CD4-positive, alpha-beta T cell treated with Interleukin-21 for 1 hour (primary cell): ENCODE data around the gene HTR2C.
A peak's percentile ranks its signal among the peaks of the same experiment; 100 is the strongest.
"Not testable (repeated sequence)": the region's sequence is repeated elsewhere in the genome, so short reads cannot be mapped to it uniquely, and the experiment has no call there.

ENCODE experiments used
- DNase-seq: peaks from one replicate; pipeline ENCODE4 v3.0.0-alpha.2; 2020

Gene HTR2C

DNA sequence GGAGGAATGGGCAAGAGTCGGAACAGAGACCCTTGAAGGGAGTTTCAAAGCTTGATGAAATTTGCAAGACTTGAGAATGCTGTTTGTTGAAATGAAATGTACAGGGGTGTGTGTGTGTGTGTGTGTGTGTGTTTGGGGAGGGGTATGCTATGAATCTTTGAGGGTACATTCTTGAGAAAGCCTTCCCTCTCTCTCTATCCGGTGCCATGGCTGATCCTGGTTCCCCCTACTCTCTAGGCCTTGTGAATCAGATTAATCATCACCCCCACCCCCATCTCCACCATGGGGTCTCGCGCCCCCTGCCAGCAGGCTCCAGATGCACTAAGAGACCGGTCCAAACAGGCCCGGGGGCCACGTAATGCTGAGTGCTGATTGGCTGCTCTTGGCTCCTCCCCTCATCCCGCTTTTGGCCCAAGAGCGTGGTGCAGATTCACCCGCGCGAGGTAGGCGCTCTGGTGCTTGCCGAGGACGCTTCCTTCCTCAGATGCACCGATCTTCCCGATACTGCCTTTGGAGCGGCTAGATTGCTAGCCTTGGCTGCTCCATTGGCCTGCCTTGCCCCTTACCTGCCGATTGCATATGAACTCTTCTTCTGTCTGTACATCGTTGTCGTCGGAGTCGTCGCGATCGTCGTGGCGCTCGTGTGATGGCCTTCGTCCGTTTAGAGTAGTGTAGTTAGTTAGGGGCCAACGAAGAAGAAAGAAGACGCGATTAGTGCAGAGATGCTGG, at the start of gene HTR2C:
TSS of gene HTR2C (plus strand) at position 441 of the 729 bp plus-strand sequence. CDS start 142,851 bp downstream, outside the sequence.
- no peak for DNase-seq

DNA sequence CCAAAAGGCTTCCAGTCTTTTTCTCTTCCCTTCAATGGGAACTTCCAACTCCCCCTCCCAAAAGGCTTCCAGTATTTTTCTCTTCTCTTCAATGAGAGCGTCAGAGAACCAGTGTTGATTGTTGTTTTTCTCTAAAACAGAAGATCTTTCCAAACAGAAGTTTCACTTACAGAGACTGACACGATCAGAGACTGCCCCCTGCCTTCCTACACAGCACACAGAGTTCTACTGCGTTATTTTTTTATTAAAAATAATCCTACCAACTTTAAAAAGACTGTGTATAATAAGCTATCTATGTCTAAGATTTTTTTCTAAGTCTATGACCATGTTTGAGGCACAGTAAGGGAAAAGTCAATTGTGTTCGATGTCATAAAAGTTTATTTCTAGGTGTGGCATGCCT, 3.5 kb upstream of the HTR2C start:
- no peak for DNase-seq

- DNase-seq = no peak
Observed at GRCh38 chrX:114581528-114582263, 2.2 kb upstream of the HTR2C start.

GRCh38 chrX:114582264-114582632, 1.6 kb upstream of the HTR2C start:
- no peak for DNase-seq

DNA sequence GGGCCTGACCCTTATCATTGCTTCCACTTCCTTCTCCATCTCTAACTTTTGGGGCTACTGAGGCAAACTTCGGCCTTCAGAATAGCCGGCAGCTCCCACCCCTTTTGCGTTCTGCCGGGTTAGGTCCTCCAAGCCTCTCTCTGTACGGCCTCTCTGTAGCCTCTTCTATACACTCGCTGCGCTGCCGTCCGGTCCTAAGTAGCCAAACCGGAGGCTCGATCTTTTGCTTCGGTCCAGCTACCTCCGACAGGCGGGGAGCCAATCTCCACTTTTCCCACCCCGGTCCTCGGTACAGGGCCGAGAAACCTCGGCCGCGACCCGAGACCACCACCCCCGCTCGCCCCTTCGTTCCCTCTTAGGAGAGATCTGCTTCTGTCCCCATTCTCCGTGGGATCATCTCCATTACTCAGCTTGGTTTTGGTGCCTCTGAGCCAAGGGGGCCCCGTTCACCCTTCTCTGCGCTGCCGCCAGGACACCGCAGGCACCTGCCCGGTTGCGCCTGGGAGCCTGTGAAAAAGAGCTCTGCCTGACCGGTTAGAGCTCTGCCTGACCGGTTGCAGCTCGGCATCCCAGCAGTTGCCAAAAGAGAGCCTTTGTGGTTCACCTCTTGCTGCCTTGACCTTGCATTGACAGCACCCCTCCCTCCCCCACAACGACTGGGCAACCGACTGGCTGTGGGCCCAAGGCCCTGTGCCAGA, 1.0 kb upstream of the HTR2C start:
- no peak for DNase-seq

DNA sequence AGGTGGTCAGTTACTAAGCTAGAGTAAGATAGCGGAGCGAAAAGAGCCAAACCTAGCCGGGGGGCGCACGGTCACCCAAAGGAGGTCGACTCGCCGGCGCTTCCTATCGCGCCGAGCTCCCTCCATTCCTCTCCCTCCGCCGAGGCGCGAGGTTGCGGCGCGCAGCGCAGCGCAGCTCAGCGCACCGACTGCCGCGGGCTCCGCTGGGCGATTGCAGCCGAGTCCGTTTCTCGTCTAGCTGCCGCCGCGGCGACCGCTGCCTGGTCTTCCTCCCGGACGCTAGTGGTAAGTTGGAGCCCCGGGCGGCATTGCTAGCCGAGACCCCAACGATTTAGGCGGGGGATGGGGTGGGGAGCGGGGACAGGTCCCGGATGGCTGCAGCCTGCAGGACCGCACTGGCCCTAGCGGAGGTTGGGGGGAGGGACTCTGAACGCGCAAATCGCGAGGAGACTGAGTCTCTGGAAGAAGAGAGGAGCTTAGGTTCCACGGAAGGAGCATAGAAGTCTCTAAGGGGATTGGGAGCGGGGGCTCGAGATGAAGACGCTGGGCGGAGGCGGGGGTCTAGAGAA, 573 bp downstream of the HTR2C start:
- DNase-seq = no peak

DNA sequence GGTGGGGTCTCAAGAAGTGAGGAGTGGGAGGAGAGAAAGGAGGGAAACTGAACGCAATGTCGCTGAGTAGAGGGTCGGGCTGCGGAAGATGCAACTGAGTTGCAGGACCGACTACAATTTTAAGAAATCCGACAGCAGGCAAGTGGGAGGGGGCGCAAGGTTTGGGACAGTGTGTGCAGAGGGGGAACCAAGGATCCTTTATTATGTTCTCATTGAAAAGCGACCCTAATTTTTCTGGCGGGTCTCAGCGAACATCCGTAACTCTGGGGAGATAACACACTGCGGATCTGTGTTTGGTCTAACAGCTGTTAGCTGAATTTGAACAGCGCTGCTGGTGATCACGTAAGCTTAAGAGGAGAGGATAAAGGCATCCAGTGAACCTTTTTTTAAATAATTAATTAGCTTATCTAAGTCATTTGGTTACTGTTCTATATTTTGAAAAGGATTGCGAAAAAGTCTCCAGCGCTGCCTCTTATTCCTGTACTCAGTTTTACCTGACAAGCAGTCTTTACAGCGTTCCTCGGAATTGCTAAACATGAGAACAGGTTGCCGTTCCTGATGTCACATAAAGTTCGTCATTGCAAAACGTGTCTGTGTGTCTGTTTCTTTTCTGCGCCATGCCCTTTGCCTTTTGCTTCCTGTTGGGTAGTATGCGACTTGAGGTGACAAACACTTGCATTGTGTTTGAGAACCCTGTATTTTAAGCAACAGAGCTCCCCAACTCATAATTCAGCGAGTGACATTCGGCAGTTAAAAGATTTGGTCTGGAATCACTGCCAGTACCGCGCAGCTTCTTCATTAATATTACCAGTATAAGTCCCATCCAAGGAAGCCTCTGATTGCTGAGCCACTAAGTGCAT, 1.3 kb downstream of the HTR2C start:
- DNase-seq = no peak

- no peak for DNase-seq
Observed at GRCh38 chrX:114591121-114591520, 7.2 kb downstream of the HTR2C start.

DNA sequence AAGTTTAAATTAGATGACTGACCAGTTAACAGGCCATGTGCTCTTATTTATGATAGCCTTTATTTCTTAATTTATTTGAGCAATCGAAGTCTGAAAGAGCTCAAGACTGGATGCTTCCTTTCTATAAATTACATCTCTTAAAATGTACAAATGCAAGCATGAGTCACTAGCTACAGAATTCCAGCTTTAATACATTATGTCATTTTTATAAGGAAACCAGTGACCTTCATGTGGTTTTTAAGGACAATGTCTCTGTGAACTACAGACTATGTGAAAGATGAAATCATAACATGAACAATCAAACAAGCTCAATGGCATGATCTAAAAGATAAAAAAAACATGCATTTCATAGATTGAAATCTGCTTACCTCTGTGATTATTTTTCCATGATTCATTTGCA, 15.4 kb downstream of the HTR2C start:
- no peak for DNase-seq

GRCh38 chrX:114599911-114600310, 16.0 kb downstream of the HTR2C start:
- no peak for DNase-seq

DNA sequence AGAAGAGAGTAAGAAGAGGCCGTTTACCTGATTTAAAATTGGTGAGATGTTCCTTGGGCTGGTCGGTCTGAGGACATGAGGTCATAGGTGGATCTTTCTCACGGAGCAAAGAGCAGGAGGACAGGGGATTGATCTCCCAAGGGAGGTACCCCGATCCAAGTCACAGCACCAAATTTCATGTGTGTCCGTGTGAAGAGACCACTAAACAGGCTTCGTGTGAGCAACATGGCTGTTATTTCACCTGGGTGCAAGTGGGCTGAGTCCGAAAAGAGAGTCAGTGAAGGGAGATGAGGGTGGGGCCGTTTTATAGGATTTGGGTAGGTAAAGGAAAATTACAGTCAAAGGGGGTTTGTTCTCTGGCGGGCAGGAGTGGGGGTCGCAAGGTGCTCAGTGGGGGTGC, 22.7 kb downstream of the HTR2C start:
- DNase-seq = not testable (repeated sequence)

DNA sequence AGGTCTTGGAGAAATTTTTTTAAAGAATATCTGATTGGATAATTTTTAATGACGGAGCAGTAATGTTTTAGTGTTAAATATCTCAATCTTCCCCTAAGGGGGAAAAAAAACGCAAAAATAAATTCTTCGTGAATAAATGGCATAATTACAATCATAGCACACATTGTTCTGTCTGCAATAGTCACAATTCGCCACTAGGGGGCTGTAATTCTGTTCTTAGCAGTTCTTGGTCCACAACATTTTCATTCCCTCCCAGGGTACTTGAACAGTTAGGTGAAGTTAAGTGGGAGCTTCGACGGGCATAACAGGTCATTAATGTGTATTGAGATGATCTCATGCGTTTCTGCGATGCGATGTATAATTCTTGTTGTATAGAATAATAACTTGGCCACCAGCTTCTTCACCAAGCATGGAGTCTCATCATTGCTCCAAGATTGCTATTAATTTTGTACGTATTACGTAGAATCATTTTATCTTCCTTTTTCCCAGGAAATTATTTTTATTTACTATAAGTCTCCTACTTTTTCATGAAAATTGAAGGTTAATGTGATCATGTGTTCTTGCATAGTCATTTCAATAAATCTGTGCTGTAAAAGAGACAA, 27.2 kb downstream of the HTR2C start:
- DNase-seq = peak; percentile 2

DNA sequence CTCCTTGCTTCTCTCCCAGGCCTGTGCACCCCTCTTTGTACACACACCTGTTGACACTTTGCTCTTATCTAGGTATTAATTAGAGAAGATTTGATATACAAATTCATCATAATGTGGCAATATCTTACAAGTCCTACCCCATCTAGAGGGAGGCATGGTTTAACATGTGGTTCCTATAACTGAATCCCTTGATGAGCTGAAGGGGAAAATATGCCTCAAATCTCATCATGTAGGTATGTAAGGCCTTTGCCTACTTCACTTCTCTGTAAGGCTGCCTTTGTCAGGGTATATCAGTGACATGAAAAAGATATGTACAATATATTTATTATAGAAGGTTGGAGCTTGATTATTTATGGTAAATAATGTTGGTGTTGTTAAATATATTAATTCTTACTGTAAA, 31.9 kb downstream of the HTR2C start:
- no peak for DNase-seq

DNA sequence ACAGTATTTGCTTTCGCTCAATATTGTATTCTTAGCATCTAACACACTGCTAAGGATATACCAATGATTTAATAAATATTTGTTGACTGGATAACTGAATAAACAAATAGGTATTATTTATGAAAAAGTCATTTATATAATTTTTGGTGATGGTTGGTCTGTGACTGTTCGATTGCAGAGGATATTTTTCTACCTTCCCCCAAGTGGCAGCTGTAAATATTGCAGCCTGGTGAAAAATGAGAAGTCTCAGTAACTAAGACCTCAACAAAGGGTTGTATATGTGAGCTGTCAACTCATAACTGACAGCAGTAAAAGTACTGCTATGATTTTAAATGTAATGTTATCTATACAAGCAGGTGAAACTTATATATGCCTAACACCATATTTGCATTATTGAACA, 36.0 kb downstream of the HTR2C start:
- no peak for DNase-seq

- no peak for DNase-seq
Observed at GRCh38 chrX:114626323-114626722, 42.4 kb downstream of the HTR2C start.

- DNase-seq = no peak
Observed at GRCh38 chrX:114635986-114636385, 52.1 kb downstream of the HTR2C start.

DNA sequence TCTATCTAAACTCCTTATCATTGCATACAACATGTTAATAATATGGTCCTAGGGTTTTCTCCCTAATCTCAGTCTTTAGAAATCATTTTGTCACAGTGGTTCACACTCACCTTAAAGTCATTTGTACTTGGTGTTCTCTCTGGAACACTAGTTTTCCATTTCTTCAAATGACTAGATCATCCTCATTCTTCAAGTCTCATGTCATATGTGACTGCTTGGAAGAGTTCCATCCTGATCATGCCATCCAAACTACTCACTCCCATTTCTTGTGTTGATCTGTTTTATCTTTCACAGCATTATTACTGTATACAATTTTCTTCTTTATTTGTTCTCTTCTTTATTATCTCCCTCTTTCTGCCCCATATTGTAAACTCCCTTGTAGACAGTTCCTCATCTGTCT, 66.5 kb downstream of the HTR2C start:
- no peak for DNase-seq

DNA sequence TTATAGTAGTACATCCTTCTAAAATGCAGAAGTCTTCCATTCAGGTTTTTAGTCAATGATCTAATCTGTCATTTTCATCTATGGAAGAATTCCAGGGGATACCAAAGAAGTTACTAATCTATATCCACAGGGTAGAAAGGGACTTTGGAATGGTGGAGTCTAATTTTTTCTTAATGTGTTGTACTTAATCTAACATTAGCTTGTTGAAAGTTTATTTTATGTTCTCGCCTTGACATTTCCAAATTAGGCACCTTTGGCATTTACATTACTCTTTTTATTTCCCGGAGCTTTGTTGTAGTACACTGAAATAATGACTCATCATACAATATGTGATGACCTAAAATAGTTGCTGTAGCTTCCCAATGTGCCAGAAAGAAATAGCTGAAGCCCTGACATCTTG, 91.5 kb downstream of the HTR2C start:
- no peak for DNase-seq

DNA sequence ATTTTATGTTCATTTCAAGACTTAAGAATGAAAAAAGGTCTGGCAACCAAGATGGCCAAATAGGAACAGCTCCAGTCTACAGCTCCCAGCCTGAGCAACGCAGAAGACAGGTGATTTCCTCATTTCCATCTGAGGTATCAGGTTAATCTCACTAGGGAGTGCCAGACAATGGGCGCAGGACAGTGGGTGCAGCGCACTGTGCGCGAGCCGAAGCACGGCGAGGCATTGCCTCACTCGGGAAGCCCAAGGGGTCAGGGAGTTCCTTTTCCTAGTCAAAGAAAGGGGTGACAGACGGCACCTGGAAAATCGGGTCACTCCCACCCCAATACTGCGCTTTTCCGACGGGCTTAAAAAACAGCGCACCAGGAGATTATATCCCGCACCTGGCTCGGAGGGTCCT, 116.6 kb downstream of the HTR2C start:
- not testable (repeated sequence) for DNase-seq

- no peak for DNase-seq
Observed at GRCh38 chrX:114709406-114709805, 125.5 kb downstream of the HTR2C start.

GRCh38 chrX:114710571-114710970, 126.7 kb downstream of the HTR2C start:
- no peak for DNase-seq

DNA sequence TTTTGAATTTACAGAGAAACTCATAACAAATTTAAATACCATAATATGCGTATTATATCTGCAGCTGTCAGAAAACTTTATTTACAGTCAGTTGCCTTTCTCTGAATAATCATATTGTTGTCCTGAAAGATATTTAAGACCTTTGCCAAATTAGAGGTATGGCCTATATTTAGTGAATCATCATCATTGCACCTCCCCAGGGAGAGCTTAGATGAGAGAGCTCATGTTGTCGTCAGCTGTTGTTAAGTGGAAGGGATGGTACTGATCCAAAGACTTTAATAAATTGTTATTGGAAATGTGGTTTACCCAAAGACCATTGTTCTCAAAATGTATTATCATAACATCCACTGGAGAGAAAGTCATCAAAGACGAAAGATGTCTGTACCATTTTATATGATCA, 128.6 kb downstream of the HTR2C start:
- DNase-seq = no peak
